RWPE1 (cell line): ENCODE data around the gene CAPN5.

Experiments
- CTCF ChIA-PET: fragments of 350-600 bp; sonication (Branson Sonifier 250); formaldehyde crosslinking; extraction: SDS; loops from one replicate; lab custom pipeline; 2021; lab: Yijun Ruan, JAX
- POLR2A ChIA-PET: fragments of 400-600 bp; formaldehyde crosslinking; extraction: SDS; loops from one replicate; lab custom pipeline; 2020; ENCODE audit warnings: antibody characterized with exemption; ENCODE audit not compliant: low non-redundant PET; lab: Yijun Ruan, JAX
- DNase-seq: peaks from one replicate; pipeline ENCODE4 v3.0.0; 2012; ENCODE audit warnings: low spot score
- H3K27ac ChIP-seq: fragments of 450-650 bp; 2 replicates; pipeline ENCODE4 v1.5.1; 2017
- CTCF ChIP-seq: fragments of 450-650 bp; conservative IDR thresholded peaks from 2 replicates; pipeline ENCODE4 v1.5.1; 2017; ENCODE audit warnings: low read depth, mild to moderate bottlenecking

The CAPN5 gene

GRCh38 chr11:77173494-77173893, 106.7 kb downstream of the CAPN5 start:
- ChIA-PET POLR2A (no interaction called here), CTCF (interaction anchor here (0.6 to 1.1 kb wide), 2 partner anchors 47 to 1378 kb away, joined by 4 to 5 read pairs; no protein-coding TSS in a partner anchor)
- no peak for DNase-seq
- H3K27ac ChIP-seq: no peak overlapping the region
- no peak for TF ChIP-seq CTCF

GRCh38 chr11:77174559-77174958, 107.8 kb downstream of the CAPN5 start:
- no peak overlapping the region for H3K27ac ChIP-seq
- POLR2A ChIA-PET: no interaction called here
- TF ChIP-seq CTCF: no peak
- CTCF ChIA-PET: interaction anchor here (0.9 kb wide), 1 partner anchor 48 kb away, joined by 3 read pairs; no protein-coding TSS in a partner anchor
- DNase-seq: no peak

GRCh38 chr11:77175021-77175842, 108.5 kb downstream of the CAPN5 start:
- DNase-seq: no peak
- H3K27ac ChIP-seq: no peak overlapping the region
- POLR2A ChIA-PET: no interaction called here
- CTCF ChIA-PET: interaction anchor here (0.9 to 1.1 kb wide), 2 partner anchors 35 to 48 kb away, joined by 3 read pairs; no protein-coding TSS in a partner anchor
- TF ChIP-seq CTCF: no peak
